ENCODE results near the gene IL2RA. TPM values are rescaled to one million over a fixed set of nuclear protein-coding genes. Genes with fewer than 3 reads are reported as not detected.

The IL2RA gene
- total RNA-seq, 1 donor from 2014 or later, result 2.9 TPM

GRCh38 chr10:6070660-6071059, 8.5 kb upstream of the IL2RA start:
- TF ChIP-seq CTCF (IDR thresholded peaks at IDR 0.05), result no peak
- Histone ChIP-seq H3K27ac (no peak overlapping the region), H3K36me3 (no peaks in the 10 kb centered on the region), H3K9me3 (no peaks in the 10 kb centered on the region), H3K4me3 (no peak overlapping the region), H3K27me3 (ENCODE audit: low read depth) (no peaks in the 10 kb centered on the region), H3K4me1 (peaks cover 58% of the 10 kb centered on the region)
- ATAC-seq (no peak), DNase-seq (no peak)
- intact Hi-C loops (cut with DNase I), result no loop called here

GRCh38 chr10:6069081-6069931, 7.1 kb upstream of the IL2RA start:
- Histone ChIP-seq H3K27ac (peak overlapping the region; percentile 34), H3K4me1 (peaks cover 61% of the 10 kb centered on the region), H3K9me3 (no peaks in the 10 kb centered on the region), H3K4me3 (no peak overlapping the region), H3K36me3 (no peaks in the 10 kb centered on the region), H3K27me3 (ENCODE audit: low read depth) (no peaks in the 10 kb centered on the region)
- DNase-seq, result no peak
- ATAC-seq, result no peak
- intact Hi-C loops (cut with DNase I), result no loop called here
- TF ChIP-seq CTCF (IDR thresholded peaks at IDR 0.05), result no peak

- peak; percentile 67 to 73 for ATAC-seq
- DNase-seq, result peak; percentile 62
Measured at GRCh38 chr10:6068422-6068821, 6.3 kb upstream of the IL2RA start.

GRCh38 chr10:6068006-6068405, 5.8 kb upstream of the IL2RA start:
- ATAC-seq (no peak), DNase-seq (no peak)
- H3K4me1 ChIP-seq, result peaks cover 61% of the 10 kb centered on the region
- TF ChIP-seq CTCF (IDR thresholded peaks at IDR 0.05), result no peak
- H3K27ac ChIP-seq, result no peak overlapping the region
- no peaks in the 10 kb centered on the region for H3K27me3 ChIP-seq (ENCODE audit: low read depth)
- no peaks in the 10 kb centered on the region for H3K9me3 ChIP-seq
- H3K36me3 ChIP-seq, result no peaks in the 10 kb centered on the region
- intact Hi-C loops (cut with DNase I), result no loop called here
- H3K4me3 ChIP-seq, result no peak overlapping the region

More at GRCh38 chr10:6068422-6068821, 6.3 kb upstream of the IL2RA start:
- TF ChIP-seq CTCF (IDR thresholded peaks at IDR 0.05), result no peak
- no peaks in the 10 kb centered on the region for H3K27me3 ChIP-seq (ENCODE audit: low read depth)
- H3K4me1 ChIP-seq, result peaks cover 61% of the 10 kb centered on the region
- intact Hi-C loops (cut with DNase I), result no loop called here
- H3K27ac ChIP-seq, result peak overlapping the region; percentile 34
- H3K4me3 ChIP-seq, result no peak overlapping the region
- no peaks in the 10 kb centered on the region for H3K36me3 ChIP-seq
- no peaks in the 10 kb centered on the region for H3K9me3 ChIP-seq

DNA sequence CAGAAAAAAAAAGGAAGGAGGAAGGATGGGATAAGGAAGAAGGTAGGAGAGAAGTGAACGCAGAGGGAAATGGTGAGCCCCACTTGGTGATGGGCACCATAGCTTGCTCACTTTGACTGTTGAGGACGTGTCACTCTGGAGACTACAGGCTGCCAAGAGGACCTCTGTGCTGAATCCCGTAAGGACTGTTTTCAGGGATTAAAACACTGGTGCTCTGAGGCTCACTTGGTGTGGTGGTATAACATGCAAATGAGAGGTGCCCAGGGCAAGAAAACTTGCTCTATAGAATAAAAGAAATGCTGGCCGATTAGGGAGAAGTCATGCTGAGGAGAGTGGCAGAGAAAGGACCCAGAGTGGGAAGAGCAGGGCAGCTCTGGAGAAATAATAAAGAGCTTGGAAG, 5.3 kb upstream of the IL2RA start:
- Histone ChIP-seq H3K27me3 (ENCODE audit: low read depth) (no peaks in the 10 kb centered on the region), H3K4me1 (peaks cover 61% of the 10 kb centered on the region), H3K4me3 (no peak overlapping the region), H3K9me3 (no peaks in the 10 kb centered on the region), H3K27ac (no peak overlapping the region), H3K36me3 (no peaks in the 10 kb centered on the region)
- DNase-seq (no peak), ATAC-seq (no peak)
- intact Hi-C loops (cut with DNase I), result no loop called here
- TF ChIP-seq CTCF (IDR thresholded peaks at IDR 0.05), result no peak

Data from lower lobe of right lung (tissue), 2 donors.